Activated CD4-positive, CD25-positive, alpha-beta regulatory T cell treated with anti-CD3 and anti-CD28 coated beads, Interleukin-2, amount 50 U/mL, for 16 hours (primary cell): Measurements from ENCODE around the gene LMNTD2.
"Not testable (repeated sequence)": the region's sequence is repeated elsewhere in the genome, so short reads cannot be mapped to it uniquely, and the experiment has no call there.

Source experiments
- DNase-seq: peaks from one replicate; pipeline ENCODE4 v3.0.0-alpha.2; 2020; ENCODE audit warnings: low read depth, low spot score

Gene LMNTD2

GRCh38 chr11:535210-535518, 25.4 kb downstream of the LMNTD2 start:
- DNase-seq: no peak

GRCh38 chr11:534396-535209, 25.9 kb downstream of the LMNTD2 start:
- DNase-seq: no peak

DNA sequence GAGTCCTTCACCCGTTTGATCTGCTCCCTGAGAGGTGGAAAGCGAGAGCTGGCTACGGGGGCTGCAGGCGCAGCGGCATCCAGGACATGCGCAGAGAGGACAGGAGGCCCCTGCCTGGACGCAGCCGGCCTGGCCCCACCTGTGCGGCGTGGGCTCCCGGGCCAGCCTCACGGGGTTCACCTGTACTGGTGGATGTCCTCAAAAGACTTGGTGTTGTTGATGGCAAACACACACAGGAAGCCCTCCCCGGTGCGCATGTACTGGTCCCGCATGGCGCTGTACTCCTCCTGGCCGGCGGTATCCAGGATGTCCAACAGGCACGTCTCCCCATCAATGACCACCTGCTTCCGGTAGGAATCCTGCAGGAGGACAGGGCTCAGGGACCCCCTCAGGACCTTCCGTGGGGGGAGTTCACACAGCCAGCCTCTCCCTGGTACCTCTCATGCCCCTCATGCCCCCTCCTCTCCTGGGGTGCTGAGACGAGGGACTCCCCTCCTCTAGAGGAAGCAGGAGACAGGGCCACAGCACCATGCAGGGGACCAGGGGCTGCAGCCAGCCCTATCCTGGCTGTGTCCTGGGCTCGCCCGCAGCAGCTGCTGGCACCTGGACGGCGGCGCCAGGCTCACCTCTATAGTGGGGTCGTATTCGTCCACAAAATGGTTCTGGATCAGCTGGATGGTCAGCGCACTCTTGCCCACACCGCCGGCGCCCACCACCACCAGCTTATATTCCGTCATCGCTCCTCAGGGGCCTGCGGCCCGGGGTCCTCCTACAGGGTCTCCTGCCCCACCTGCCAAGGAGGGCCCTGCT, 26.7 kb downstream of the LMNTD2 start:
- DNase-seq: no peak

DNA sequence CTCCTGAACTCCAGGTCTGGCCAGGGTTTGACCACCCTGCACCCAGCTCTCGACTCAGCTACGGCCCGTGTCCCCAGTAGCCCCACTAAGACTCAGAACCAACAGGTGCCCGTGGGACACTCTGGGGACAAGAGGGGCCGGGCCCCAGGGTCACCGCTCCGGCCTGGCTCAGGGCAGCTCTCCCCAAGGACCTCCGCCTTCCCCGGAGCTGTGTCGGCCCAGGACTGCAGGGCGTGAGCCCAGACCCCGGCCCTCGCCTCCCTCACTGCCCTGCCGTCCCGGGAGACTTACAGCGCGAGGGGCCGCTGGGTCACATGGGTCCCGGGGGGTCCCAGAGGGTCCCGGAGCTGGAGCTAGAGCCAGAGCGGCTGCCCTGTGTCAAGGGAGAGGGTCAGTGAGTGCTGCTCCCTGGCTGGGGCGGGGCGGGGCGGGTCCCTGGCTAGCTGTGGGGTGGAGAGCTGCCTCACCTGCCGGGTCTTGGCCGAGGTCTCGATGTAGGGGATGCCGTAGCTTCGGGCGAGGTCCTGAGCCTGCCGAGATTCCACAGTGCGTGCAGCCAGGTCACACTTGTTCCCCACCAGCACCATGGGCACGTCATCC, 27.5 kb downstream of the LMNTD2 start:
- DNase-seq: no peak

DNA sequence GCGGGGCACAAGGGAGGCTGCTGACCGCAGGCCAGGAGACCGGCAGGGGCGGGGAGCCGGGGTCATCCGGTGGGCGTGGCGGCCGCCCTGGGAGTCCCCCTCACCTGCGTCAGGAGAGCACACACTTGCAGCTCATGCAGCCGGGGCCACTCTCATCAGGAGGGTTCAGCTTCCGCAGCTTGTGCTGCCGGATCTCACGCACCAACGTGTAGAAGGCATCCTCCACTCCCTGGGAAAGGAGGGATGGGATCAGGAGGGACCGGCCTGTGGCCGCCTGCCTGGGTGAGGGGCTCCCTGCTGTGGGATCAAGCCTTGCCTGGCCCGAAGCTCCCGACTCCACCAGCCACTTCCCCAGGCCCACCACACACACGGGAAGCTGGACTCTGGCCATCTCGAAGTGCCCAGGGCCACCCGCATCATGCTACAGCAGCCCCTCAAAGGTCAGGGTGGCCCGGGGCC, 28.0 kb downstream of the LMNTD2 start:
- DNase-seq: no peak

DNA sequence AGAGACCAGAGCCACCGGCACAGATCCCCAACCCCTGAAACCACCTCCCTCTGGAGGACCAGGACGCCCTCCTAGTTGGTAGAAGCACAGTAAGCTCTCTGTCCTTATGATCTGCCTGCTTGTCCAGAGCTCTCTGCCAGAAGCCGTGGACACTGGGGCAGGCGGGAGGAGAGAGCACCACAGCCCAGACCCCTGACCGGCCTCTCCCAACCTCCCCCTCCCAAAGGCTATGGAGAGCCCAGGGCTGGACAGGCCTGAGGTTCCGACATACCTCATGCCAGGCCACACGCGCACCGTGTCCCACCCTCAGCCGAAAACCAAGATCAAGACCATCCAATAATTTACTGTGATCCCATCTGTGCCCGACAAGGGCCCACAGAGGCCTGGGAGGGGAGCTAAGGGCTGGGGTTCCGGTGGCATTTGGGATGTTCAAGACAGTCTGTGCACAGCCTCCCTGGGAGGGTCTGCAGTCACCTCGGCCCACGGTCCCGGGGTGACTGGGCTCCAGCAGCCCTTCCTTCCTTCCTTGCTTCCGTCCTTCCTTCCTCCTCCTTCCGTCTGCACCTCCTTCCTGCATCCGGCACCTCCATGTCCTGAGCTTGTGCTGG, 28.5 kb downstream of the LMNTD2 start:
- no peak for DNase-seq

- DNase-seq: no peak
Measured at GRCh38 chr11:530960-531831, 29.3 kb downstream of the LMNTD2 start.

- no peak for DNase-seq
Measured at GRCh38 chr11:529728-530411, 30.7 kb downstream of the LMNTD2 start.

DNA sequence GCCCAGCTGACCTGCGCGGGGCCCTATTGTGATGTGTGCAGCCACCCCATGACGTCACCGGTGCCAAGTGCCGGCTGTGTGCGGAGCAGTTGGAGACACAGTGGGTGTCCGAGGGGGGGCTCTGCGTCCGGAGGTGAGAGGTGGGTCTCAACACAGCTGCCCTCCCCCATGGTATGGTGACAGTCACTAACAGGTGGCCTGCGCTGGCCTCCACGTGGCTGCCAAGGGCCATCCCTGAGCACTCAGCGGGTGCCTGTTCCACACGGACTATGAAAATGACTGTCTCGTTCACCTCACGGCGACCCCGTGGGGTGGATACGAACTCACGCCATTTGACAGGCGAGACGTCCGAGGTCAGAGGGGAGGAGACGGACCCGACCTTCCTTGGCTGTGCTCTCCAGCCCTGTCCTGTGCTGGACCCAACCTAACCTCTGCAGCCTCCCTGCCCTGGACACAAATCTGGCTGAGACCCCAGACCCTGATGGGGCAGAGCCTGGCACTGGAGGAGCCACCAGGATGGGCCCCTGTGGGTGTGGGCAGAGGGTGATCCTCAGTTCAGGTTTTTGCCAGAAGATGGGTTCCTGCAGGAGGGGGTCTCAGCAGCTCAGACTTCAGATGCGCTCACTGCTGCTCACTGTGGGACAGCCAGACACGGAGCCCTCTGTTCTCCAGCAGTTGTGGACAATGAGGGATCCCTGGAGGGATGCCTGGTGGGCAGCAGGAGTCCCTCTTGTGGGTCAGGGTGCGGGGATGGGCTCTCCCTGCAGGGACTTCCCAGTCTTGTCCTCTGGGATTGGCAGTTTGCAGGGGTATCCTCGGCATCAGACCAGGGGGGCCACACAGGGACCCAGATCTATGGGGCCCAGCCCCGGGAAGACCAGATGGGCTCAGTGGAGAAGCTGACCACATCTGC, 31.5 kb downstream of the LMNTD2 start:
- no peak for DNase-seq

GRCh38 chr11:528166-528814, 32.2 kb downstream of the LMNTD2 start:
- no peak for DNase-seq

DNA sequence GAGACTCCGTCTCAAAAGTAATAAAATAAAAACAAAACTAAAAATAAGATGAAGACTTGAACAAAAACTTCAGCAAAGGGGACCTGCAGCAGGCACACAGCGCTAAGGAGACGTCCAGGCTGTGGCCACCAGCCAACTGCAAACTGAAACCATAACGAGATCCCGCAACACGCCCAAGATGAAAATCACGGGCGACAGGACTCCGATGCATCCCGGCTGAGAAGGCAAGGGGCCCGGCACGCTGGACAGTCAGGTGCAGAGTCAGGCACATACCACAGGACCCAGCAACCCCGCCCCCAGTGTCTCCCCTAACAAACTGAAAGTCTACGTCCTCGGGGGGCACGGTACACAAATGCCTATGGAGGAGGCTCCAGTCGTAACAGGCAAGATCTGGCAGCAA, 34.3 kb downstream of the LMNTD2 start:
- no peak for DNase-seq

DNA sequence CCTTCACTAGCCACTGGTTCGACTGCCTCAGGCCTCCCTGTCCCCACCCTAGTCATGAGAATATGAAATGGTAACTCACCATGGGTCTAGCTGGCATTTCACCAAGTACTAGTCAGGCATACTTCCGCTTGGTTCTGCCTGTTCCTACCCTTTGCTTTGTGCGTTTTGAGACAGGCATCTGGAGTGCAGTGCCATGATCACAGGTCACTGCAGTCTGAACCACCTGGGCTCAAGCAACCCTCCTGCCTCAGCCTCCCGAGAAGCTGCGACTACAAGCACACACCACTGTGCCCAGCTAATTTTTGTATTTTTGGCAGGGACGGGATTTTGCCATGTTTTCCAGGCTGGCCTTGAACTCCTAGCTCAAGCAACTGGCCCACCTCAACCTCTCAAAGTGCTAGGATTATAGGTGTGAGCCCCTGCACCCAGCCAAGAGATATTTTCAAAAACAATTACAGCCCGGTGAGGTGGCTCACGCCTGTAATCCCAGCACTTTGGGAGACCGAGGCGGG, 39.3 kb downstream of the LMNTD2 start:
- no peak for DNase-seq

DNA sequence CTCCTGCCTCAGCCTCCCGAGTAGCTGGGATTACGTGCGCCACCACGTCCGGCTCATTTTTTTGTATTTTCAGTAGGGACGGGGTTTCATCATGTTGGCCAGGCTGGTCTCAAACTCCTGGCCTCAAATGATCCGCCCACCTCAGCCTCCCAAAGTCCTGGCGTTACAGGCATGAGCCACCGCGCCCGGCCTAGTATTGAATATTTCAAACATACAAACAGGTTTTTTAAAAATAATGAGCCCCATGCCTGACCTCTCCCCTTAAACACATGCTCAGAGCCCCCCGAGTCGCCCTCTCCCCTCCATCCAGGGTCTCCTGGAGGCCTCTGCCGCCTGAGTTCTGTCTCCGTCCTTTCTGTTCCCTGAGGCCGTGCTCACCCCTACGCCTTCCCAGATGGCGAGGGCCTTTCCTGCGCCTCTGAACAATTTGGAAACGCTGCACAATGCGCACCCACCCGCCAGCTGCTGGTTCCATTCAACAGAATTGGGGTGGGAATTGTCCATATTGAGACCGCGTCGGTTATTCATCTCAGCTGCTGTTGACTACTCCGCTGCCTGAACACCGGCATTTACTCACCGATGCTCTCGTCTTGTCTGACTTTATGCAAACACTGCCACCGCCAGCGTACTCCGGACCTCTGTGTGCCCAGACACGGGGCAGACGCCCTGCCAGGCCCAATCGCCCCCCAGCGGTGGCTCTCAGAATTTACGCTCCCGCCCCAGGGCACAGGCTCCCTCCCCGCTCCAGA, 39.9 kb downstream of the LMNTD2 start:
- no peak for DNase-seq

- DNase-seq: peak; percentile 82
Measured at GRCh38 chr11:518463-519202, 41.9 kb downstream of the LMNTD2 start.

DNA sequence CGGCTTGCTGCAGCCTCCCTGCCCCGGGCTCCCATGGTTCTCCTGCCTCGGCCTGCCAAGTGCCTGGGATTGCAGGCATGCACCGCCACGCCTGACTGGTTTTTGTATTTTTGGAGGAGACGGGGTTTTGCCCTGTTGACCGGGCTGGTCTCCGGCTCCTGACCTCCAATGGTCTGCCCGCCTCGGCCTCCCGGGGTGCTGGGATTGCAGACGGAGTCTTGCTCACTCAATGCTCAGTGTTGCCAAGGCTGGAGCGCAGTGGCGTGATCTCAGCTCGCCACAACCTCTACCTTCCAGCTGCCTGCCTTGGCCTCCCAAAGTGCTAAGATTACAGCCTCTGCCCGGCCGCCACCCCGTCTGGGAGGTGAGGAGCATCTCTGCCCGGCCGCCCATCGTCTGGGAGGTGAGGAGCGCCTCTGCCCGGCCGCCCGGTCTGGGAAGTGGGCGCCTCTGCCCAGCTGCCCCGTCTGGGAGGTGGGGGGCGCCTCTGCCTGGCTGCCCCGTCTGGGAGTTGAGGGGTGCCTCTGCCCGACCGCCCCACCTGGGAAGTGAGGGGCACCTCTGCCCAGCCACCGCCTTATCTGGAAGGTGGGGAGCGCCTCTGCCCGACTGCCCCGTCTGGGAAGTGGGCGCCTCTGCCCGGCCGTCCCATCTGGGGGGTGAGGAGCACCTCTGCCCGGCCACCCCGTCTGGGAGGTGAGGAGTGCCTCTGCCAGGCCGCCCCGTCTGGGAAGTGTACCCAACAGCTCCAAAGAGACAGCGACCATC, 43.4 kb downstream of the LMNTD2 start:
- not testable (repeated sequence) for DNase-seq

GRCh38 chr11:516400-516799, 44.1 kb downstream of the LMNTD2 start:
- DNase-seq: no peak

- DNase-seq: no peak
Measured at GRCh38 chr11:515131-515530, 45.4 kb downstream of the LMNTD2 start.
